MCF 10A (cell line): ENCODE results near the gene POU2F2. TPM values are rescaled to one million over a fixed set of nuclear protein-coding genes. Genes with fewer than 3 reads are reported as not detected.

Source experiments
- BruUV-seq: library from RNA; stranded (reverse); fragments of 400-500 nt; replicated peaks from 2 replicates; lab custom pipeline; 2021; lab: Mats Ljungman, UMichigan
- CTCF ChIA-PET: fragments of 300-600 bp; sonication (Branson Sonifier 250); formaldehyde crosslinking; extraction: SDS; loops from one replicate; lab custom pipeline; 2021; ENCODE audit warnings: antibody characterized with exemption, inconsistent platforms; lab: Yijun Ruan, JAX
- POLR2A ChIA-PET: fragments of 300-600, 350-650 bp; sonication (Branson Sonifier 250); formaldehyde crosslinking; extraction: SDS; loops from one replicate; lab custom pipeline; 2020; ENCODE audit warnings: antibody characterized with exemption, inconsistent platforms; lab: Yijun Ruan, JAX
- DNase-seq: peaks from one replicate; pipeline ENCODE4 v3.0.0-alpha.2; 2018; ENCODE audit not compliant: unreplicated experiment
- H3K27ac Mint-ChIP-seq: one replicate; pipeline ENCODE4 v1.8.0; 2022; ENCODE audit warnings: mild to moderate bottlenecking, low read depth, mixed read lengths; ENCODE audit not compliant: unreplicated experiment
- H3K27me3 Mint-ChIP-seq: one replicate; pipeline ENCODE4 v1.8.0; 2022; ENCODE audit warnings: mixed read lengths; ENCODE audit not compliant: insufficient read depth, unreplicated experiment
- H3K36me3 Mint-ChIP-seq: one replicate; pipeline ENCODE4 v1.8.0; 2022; ENCODE audit warnings: mild to moderate bottlenecking, moderate library complexity, mixed read lengths; ENCODE audit not compliant: insufficient read depth, unreplicated experiment
- H3K4me1 Mint-ChIP-seq: one replicate; pipeline ENCODE4 v1.8.0; 2022; ENCODE audit warnings: mixed read lengths; ENCODE audit not compliant: insufficient read depth, unreplicated experiment
- H3K4me3 Mint-ChIP-seq: one replicate; pipeline ENCODE4 v1.8.0; 2022; ENCODE audit warnings: mild to moderate bottlenecking, moderate library complexity, mixed read lengths; ENCODE audit not compliant: unreplicated experiment
- H3K9me3 Mint-ChIP-seq: one replicate; pipeline ENCODE4 v1.8.0; 2022; ENCODE audit warnings: mixed read lengths; ENCODE audit not compliant: unreplicated experiment
- intact Hi-C: fragments of 100-400 bp; cut with micrococcal nuclease; formaldehyde crosslinking; loops from 2 replicates; pipeline ENCODE4 v1.14.1; 2022
- total RNA-seq: library from RNA; stranded (reverse); gene quantifications from 2 replicates; pipeline ENCODE4 v1.2.3, GENCODE V29; 2022
- TF ChIP-seq, protein P1 (sequence below): fragments of 200-600 bp; IDR thresholded peaks from one replicate; pipeline ENCODE4 v1.8.0; 2022; ENCODE audit warnings: antibody characterized with exemption, mild to moderate bottlenecking; ENCODE audit not compliant: unreplicated experiment

The POU2F2 gene
- total RNA-seq, 1 experiment from 2014 or later, result 0.70 TPM

- no peak overlapping the region for H3K4me3 Mint-ChIP-seq
- H3K4me1 Mint-ChIP-seq, result no peaks in the 10 kb centered on the region
- DNase-seq, result no peak
- TF ChIP-seq, protein P1, sequence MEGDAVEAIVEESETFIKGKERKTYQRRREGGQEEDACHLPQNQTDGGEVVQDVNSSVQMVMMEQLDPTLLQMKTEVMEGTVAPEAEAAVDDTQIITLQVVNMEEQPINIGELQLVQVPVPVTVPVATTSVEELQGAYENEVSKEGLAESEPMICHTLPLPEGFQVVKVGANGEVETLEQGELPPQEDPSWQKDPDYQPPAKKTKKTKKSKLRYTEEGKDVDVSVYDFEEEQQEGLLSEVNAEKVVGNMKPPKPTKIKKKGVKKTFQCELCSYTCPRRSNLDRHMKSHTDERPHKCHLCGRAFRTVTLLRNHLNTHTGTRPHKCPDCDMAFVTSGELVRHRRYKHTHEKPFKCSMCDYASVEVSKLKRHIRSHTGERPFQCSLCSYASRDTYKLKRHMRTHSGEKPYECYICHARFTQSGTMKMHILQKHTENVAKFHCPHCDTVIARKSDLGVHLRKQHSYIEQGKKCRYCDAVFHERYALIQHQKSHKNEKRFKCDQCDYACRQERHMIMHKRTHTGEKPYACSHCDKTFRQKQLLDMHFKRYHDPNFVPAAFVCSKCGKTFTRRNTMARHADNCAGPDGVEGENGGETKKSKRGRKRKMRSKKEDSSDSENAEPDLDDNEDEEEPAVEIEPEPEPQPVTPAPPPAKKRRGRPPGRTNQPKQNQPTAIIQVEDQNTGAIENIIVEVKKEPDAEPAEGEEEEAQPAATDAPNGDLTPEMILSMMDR, result no peak
- POLR2A ChIA-PET, result no interaction called here
- H3K9me3 Mint-ChIP-seq, result no peaks in the 10 kb centered on the region
- H3K36me3 Mint-ChIP-seq, result no peaks in the 10 kb centered on the region
- H3K27ac Mint-ChIP-seq, result no peak overlapping the region
- CTCF ChIA-PET, result no interaction called here
- BruUV-seq, result no TSS peak
- intact Hi-C loops, result no loop called here
- H3K27me3 Mint-ChIP-seq, result peaks cover 13% of the 10 kb centered on the region
Measured at GRCh38 chr19:42170715-42171114, 38.5 kb upstream of the POU2F2 start.

DNA sequence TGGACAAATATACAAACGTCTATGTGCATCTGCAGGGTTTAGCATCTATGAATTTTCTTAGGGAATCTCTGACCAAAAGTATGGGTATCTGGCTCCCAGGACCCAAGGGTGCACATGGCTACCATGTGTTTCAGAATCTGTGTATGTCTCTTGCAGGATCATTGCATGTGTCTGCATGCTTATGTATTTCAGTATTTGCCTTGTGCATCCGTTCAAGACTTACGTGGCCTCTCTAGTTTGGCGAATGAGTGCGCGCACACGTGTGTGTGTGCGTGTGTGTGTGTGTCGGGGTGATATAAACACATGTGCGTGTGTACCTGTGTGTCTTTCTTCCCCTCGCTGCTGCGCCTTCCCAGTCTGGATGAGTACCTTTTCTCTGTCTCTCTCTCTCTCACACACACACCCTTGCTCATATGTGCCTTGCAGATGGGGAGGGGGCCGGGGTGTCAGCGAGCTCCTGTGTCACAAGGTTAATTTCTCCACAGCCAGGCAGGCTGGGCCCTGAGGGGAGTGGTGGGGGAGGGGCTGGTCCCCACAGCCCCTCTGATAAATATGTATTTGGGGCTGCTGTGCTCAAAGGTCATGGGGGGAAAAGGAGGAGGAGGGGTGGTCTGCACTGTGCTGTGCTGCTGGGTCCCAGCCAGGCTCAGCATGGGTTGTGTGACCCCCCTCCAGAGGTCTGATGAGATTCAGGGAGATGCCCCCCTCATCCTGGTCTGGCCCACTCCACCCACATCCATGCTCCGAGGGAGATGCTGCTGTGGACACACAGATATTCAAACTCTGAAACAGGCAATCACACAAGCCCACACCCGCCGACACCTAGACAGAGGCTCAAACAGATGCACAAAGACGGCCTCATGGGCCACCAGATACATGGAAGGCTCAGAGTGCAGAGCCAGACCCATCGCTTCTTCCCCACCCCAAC, 37.5 kb upstream of the POU2F2 start:
- no TSS peak for BruUV-seq
- Mint-ChIP-seq H3K27me3 (peaks cover 4% of the 10 kb centered on the region), H3K36me3 (no peaks in the 10 kb centered on the region), H3K9me3 (no peaks in the 10 kb centered on the region), H3K27ac (no peak overlapping the region), H3K4me1 (no peaks in the 10 kb centered on the region), H3K4me3 (no peak overlapping the region)
- TF ChIP-seq, protein P1, result no peak
- ChIA-PET CTCF (interaction anchor here (0.7 to 1.7 kb wide), 3 partner anchors 11 to 61 kb away, joined by 3 to 5 read pairs (median 4); no protein-coding TSS in a partner anchor), POLR2A (no interaction called here)
- no peak for DNase-seq
- intact Hi-C loops, result no loop called here

GRCh38 chr19:42168206-42168605, 36.0 kb upstream of the POU2F2 start:
- Mint-ChIP-seq H3K4me3 (no peak overlapping the region), H3K27ac (no peak overlapping the region), H3K4me1 (no peaks in the 10 kb centered on the region), H3K36me3 (no peaks in the 10 kb centered on the region), H3K27me3 (no peaks in the 10 kb centered on the region), H3K9me3 (no peaks in the 10 kb centered on the region)
- intact Hi-C loops, result no loop called here
- BruUV-seq, result no TSS peak
- TF ChIP-seq, protein P1, result no peak
- POLR2A ChIA-PET, result no interaction called here
- no peak for DNase-seq
- CTCF ChIA-PET, result interaction anchor here (0.5 to 1.7 kb wide), 3 partner anchors 16 to 60 kb away, joined by 3 to 5 read pairs (median 4); no protein-coding TSS in a partner anchor

DNA sequence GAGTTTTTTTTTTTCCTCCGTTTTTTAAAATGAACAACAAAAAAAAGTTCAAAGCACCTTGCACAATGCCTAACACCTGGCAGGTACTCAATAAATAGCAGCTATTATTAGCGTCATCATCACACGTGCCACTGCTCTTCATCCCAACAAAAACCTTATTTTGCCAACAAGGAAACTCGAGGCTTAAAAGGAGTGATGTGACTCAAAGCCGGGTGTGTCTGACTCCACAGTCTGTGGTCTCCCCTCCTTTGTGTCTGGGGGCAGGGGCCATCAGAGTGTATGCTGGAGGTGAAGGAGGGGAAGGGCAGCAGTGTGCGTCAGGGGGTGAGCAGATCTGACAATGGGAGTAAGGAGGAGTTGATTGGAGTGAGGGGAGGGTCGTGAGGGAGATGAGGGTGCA, 34.1 kb upstream of the POU2F2 start:
- DNase-seq, result no peak
- Mint-ChIP-seq H3K36me3 (no peaks in the 10 kb centered on the region), H3K27ac (no peak overlapping the region), H3K4me1 (no peaks in the 10 kb centered on the region), H3K4me3 (no peak overlapping the region), H3K27me3 (peaks cover 8% of the 10 kb centered on the region), H3K9me3 (no peaks in the 10 kb centered on the region)
- no TSS peak for BruUV-seq
- intact Hi-C loops, result no loop called here
- TF ChIP-seq, protein P1, result no peak
- CTCF ChIA-PET, result interaction anchor here (0.5 to 1.8 kb wide), 7 partner anchors 10 to 79 kb away, joined by 3 to 7 read pairs (median 4); no protein-coding TSS in a partner anchor
- POLR2A ChIA-PET, result no interaction called here
